ENCODE data around the gene SPTBN1.
"Not testable (repeated sequence)": the region's sequence is repeated elsewhere in the genome, so short reads cannot be mapped to it uniquely, and the experiment has no call there.

SPTBN1 gene

DNA sequence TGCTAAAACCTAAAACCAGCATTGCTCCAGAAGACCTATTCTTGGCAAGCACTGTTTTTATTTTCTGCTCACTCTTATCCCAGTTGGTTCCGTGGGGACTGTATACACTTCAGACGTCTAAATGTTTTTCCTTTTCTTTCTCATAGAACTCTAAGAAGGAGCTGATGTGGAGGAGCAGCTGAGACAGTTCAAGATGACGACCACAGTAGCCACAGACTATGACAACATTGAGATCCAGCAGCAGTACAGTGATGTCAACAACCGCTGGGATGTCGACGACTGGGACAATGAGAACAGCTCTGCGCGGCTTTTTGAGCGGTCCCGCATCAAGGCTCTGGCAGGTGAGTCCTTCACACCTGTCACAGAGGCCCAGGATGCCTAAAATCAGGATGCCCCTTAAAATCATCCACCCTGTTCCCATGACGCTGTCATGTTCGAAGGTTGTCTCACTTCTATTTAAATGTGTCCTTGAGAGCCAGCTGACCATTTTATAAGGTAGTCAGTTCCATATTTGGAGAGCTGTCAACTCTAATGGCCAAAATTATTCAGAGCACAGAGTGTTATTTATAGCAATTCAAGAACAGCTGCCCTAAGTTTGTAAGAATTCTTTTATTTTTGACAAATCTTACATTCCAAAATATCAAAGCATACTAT lies 70.2 kb downstream of the SPTBN1 start:
- FAIRE-seq (no peak), DNase-seq (ENCODE audit: insufficient read length, low spot score) (no peak)
- TF ChIP-seq POLR2A (IDR thresholded peaks at IDR 0.05; ENCODE audit: low read depth, low read length): no peak

DNA sequence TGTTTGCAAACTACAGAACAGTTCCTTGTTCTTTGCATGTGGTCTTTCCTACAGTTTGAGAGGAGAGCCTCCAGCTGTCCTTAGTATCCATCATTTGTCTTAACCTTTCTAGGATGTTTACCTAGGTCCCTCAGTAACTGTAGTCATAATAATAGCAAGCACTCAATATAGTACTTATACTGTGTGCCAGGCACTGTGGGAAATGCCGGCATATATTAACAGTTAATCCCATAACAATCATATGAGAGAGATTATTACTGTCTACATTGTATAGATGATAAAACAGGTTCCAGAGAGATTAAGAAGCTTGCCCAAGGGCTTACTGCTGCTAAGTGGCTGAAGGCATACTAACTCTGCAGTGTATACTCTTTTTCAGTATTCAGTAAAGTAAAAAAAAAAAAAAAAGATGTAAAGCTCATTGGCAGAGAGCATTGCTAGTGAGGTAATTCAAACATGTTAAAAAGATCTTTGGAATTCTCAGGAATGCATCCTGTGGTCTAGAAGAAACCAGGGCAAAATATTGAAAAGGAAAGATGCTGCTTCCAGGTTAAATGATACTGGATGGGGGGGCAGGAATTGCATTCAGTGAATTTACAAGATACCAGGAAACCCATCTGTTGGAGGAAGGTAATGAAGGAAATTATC lies 72.3 kb downstream of the SPTBN1 start:
- no peak for TF ChIP-seq POLR2A (IDR thresholded peaks at IDR 0.05; ENCODE audit: low read depth, low read length)
- FAIRE-seq: no peak
- no peak for DNase-seq (ENCODE audit: insufficient read length, low spot score)

GRCh38 chr2:54529518-54529917 lies 73.4 kb downstream of the SPTBN1 start:
- not testable (repeated sequence) for DNase-seq (ENCODE audit: insufficient read length, low spot score); FAIRE-seq

DNA sequence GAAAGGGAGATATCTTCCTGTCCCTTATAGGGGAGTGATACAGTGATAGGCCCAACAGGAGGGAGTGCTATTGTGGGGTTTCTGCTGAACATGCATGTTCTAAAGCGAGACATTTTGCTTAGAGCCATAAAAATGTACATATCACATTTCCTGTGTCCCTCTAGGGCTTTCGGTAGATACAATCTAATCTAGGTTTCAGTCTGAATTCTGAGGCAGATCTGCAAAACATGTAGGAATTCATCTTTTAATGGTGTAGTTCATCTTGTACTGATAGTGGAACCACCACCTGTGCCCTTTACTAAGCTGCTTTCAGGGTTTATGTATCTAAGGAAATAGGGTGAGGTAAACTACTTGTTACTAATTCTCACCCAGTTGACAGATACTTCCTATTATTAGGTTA lies 73.8 kb downstream of the SPTBN1 start:
- no peak for DNase-seq (ENCODE audit: insufficient read length, low spot score)
- FAIRE-seq: no peak
- TF ChIP-seq POLR2A (IDR thresholded peaks at IDR 0.05; ENCODE audit: low read depth, low read length): no peak

GRCh38 chr2:54531558-54531957 lies 75.4 kb downstream of the SPTBN1 start:
- peak; percentile 88 for FAIRE-seq
- no peak for TF ChIP-seq POLR2A (IDR thresholded peaks at IDR 0.05; ENCODE audit: low read depth, low read length)
- DNase-seq (ENCODE audit: insufficient read length, low spot score): peak; percentile 33

GRCh38 chr2:54534221-54534620 lies 78.1 kb downstream of the SPTBN1 start:
- DNase-seq (ENCODE audit: insufficient read length, low spot score) (no peak), FAIRE-seq (no peak)
- TF ChIP-seq POLR2A (IDR thresholded peaks at IDR 0.05; ENCODE audit: low read depth, low read length): no peak

- no peak for TF ChIP-seq POLR2A (IDR thresholded peaks at IDR 0.05; ENCODE audit: low read depth, low read length)
- no peak for FAIRE-seq
- no peak for DNase-seq (ENCODE audit: insufficient read length, low spot score)
These were observed 78.5 kb downstream of the SPTBN1 start for GRCh38 chr2:54534625-54535024.

DNA sequence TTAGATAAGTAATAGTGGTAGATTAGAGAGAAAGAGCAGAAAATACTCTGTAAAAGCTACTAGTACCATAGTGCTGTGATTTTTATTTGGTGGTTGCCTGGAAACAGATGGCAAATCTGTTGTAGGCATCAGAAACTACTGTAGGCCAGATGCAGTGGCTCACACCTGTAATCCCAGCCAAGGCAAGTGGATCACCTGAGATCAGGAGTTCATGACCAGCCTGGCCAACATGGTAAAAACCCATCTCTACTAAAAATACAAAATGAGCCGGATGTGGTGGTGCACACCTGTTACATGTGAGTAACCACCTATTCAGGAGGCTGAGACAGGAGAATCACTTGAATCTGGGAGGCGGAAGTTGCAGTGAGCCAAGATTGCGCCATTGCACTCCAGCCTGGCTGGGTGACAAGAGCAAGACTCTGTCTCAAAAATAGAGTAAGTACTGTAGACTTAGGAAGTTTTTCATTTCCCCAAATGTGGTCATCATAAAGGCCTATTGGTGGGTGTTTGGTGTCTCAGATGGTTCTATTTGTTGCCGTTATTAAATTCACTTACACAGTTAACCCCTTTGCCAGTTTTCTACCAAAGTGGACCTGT lies 79.6 kb downstream of the SPTBN1 start:
- DNase-seq (ENCODE audit: insufficient read length, low spot score) (no peak), FAIRE-seq (no peak)
- TF ChIP-seq POLR2A (IDR thresholded peaks at IDR 0.05; ENCODE audit: low read depth, low read length): no peak

DNA sequence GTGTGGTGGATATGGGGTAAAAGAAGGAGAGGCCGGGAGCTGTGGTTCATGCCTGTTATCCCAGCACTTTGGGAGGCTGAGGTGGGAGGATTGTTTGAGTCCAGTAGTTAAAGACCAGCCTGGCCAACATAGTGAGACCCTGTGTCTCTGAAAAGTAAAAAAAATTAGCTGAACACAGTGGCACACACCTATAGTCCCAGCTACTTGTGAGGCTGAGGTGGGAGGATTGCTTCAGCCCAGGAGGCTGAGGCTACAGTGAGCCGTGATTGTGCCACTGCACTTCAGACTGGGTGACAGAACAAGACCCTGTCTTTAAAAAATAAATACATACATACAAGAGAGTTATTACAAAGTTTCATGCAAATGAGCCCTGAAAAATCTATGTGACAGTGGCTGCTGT lies 80.6 kb downstream of the SPTBN1 start:
- no peak for FAIRE-seq
- no peak for DNase-seq (ENCODE audit: insufficient read length, low spot score)
- TF ChIP-seq POLR2A (IDR thresholded peaks at IDR 0.05; ENCODE audit: low read depth, low read length): no peak

DNA sequence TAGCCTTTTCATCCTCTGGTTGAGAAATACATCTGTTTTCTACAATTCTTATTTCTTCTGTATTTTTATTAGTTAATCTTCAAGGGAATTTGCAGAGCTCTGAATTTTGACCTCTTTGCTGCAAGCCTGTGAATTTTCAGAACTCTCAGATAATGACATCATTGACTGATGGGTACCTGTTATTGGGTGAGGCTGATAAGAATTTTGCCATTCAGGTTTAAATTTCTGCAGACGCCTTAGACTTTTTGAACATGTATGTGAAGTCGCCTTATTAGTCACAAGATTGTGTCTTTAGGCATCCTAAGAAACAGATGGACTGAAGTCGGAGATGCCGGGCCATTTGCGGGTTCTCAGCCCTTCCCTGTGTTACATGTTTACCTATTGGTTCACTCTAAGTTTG lies 82.4 kb downstream of the SPTBN1 start:
- FAIRE-seq: no peak
- TF ChIP-seq POLR2A (IDR thresholded peaks at IDR 0.05; ENCODE audit: low read depth, low read length): no peak
- no peak for DNase-seq (ENCODE audit: insufficient read length, low spot score)

DNA sequence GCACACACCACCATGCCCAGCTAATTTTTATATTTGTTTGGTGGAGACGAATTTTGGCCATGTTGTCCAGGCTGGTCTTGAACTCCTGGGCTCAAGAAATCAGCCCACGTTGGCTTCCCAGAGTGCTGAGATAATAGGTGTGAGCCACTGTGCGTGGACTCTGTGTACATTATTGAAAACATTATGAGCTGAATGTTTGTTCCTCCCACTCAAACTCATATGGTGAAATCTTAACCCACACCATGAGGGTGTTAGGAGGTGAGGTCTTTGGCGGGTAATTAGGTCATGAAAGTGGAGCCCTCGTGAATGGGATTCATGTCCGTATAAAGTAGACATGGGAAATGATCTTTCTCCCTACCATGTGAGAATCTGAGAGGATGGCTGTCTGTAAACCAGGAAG lies 83.6 kb downstream of the SPTBN1 start:
- DNase-seq (ENCODE audit: insufficient read length, low spot score): no peak
- FAIRE-seq: no peak
- TF ChIP-seq POLR2A (IDR thresholded peaks at IDR 0.05; ENCODE audit: low read depth, low read length): no peak

DNA sequence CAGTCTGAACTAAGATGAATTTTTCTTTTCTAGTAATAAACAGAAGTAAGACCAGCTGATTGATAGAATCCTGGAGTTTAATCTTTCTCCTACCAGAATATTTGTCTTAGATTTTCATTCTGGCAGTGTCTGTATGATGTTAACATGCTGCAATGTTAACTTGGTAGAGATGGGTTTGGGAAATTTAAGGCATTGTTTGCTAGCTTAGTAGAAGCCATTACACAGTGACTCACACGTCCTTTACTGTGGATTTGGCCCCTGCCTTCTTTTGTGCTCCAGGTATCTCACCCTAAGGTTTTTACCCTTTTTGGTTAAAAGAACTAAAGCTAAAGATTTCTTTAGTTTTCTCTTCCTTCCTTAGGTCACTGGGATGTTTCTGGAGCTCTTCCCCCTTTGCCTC lies 84.1 kb downstream of the SPTBN1 start:
- FAIRE-seq (no peak), DNase-seq (ENCODE audit: insufficient read length, low spot score) (no peak)
- no peak for TF ChIP-seq POLR2A (IDR thresholded peaks at IDR 0.05; ENCODE audit: low read depth, low read length)

GRCh38 chr2:54541995-54542394 lies 85.9 kb downstream of the SPTBN1 start:
- DNase-seq (ENCODE audit: insufficient read length, low spot score) (no peak), FAIRE-seq (no peak)
- TF ChIP-seq POLR2A (IDR thresholded peaks at IDR 0.05; ENCODE audit: low read depth, low read length): no peak

DNA sequence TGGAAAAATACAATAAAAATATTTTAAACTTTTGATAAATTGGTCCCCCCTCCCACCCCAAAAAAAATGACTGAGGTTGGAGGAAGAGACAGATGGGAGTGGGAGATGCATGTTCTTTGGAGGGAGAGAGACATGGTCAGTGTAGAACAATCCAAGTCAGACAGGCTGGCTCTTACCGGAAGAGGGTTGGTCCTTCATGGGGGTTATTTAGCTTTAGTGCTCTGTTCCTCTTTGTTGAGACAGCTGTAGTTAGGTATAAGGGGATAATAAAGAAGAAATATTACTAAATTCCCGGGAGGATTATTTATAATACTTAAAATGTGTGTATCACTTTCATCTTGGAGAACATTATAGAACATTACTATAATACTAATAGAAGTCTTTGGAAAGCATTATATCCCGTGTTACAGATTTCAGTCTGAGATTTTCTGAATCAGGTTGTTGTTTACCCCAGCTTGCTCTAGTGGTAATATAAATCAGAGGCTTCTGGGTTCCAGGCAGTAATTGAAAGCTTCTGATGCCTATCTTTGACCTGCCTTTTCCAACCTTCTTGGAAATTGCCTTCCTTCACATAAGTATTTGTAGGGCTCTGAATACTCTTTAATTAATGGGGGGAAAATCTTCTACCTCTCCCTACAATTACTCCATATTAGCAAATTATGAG lies 87.7 kb downstream of the SPTBN1 start:
- FAIRE-seq (no peak), DNase-seq (ENCODE audit: insufficient read length, low spot score) (no peak)
- no peak for TF ChIP-seq POLR2A (IDR thresholded peaks at IDR 0.05; ENCODE audit: low read depth, low read length)

All from H54 (cell line).